Heart left ventricle (tissue), 16 donors: ENCODE measurements around the gene NAT8L. TPM values are rescaled to one million over a fixed set of nuclear protein-coding genes. Genes with fewer than 3 reads are reported as not detected.

Experiments used
- ATAC-seq, 4 donors: fragments of 200-7000 bp; cut with Tn5 transposase; one replicate each; pipeline ENCODE4 v1.9.1; 2020 to 2022; ENCODE audit warnings: moderate library complexity in 4 of 4, mild to moderate bottlenecking in 3 of 4, moderate number of reproducible peaks in 1 of 4
- DNase-seq, 5 donors: peaks; one replicate each; pipeline ENCODE4 v3.0.0-alpha.2; 2020
- H3K27ac ChIP-seq, 12 donors: fragments of 200-600 bp; sonication (generic) in 4 of 12; one replicate each; pipeline versions ENCODE4 v1.5.0 to v1.8.0; 2016 to 2022; ENCODE audit warnings: mild to moderate bottlenecking in 2 of 12
- H3K27me3 ChIP-seq, 9 donors: fragments of 200-600 bp; sonication (generic) in 2 of 9; one replicate each; pipeline versions ENCODE4 v1.5.1 to v1.8.0; 2016 to 2022; ENCODE audit warnings: mild to moderate bottlenecking in 3 of 9
- H3K36me3 ChIP-seq, 9 donors: fragments of 200-600 bp; sonication (generic) in 2 of 9; one replicate each; pipeline versions ENCODE4 v1.5.0 to v1.8.0; 2018 to 2022; ENCODE audit warnings: mild to moderate bottlenecking in 2 of 9
- H3K4me1 ChIP-seq, 12 donors: fragments of 200-600 bp; sonication (generic) in 4 of 12; one replicate each; pipeline versions ENCODE4 v1.5.0 to v1.8.0; 2016 to 2022; ENCODE audit warnings: mild to moderate bottlenecking in 3 of 12
- H3K4me3 ChIP-seq, 12 donors: fragments of 200-600 bp; sonication (generic) in 4 of 12; one replicate each; pipeline versions ENCODE4 v1.5.0 to v1.8.0; 2017 to 2022; ENCODE audit warnings: mild to moderate bottlenecking in 9 of 12, moderate library complexity in 4 of 12
- H3K9me3 ChIP-seq, 12 donors: fragments of 200-600 bp; sonication (generic) in 4 of 12; one replicate each; pipeline versions ENCODE4 v1.5.0 to v1.8.0; 2016 to 2022; ENCODE audit warnings: mild to moderate bottlenecking in 1 of 12
- POLR2A ChIP-seq, 2 donors: fragments of 450-650 bp; IDR thresholded peaks; one replicate each; pipeline ENCODE4 v1.6.1; 2017; ENCODE audit warnings: antibody characterized with exemption in 2 of 2, mild to moderate bottlenecking in 2 of 2, moderate library complexity in 2 of 2
- WGBS, 4 donors: extraction: QIAGEN DNeasy Blood & Tissue Kit in 2 of 4; methylation state at CpG; one replicate each; pipeline versions ENCODE4 v1.1.5 to v1.1.7; 2013 to 2018; 5-methylcytosine and 5-hydroxymethylcytosine counted together
- intact Hi-C, 10 donors: fragments of 100-400 bp; cut with DNase I; formaldehyde crosslinking; loops; one replicate each; pipeline versions ENCODE4 v1.11.1 to v1.14.2; 2022
- polyA plus RNA-seq, 2 donors: library from polyadenylated mRNA; stranded (reverse); fragments of 200-250 nt; gene quantifications; one replicate each; pipeline ENCODE4 v1.2.3, GENCODE V29; 2013
- total RNA-seq, 9 donors: library from RNA; depleted of rRNA in 2 of 9; stranded (reverse); fragments of >200 nt in 2 of 9; fragmentation: NEBNext Ultra II Directional in 3 of 9; extraction: Animal tissue kit (Norgen Biotek cat#: 25700) in 3 of 9; gene quantifications; one replicate each; pipeline versions ENCODE4 v1.1.0 to v1.2.4, GENCODE V29; 2016 to 2023
- TF ChIP-seq, protein P1 (sequence below), 12 donors: fragments of 200-600 bp; sonication (generic) in 4 of 12; IDR thresholded peaks; one replicate each; pipeline versions ENCODE4 v1.5.0 to v1.8.0; 2018 to 2022; ENCODE audit warnings: antibody characterized with exemption in 12 of 12, mild to moderate bottlenecking in 5 of 12
- donor health status: ischemic (EF 13 %, LVEDD 7.1; RV severe dilation, severe dysfunction).
- donor health status: healthy with polysubstance abuse.
- donor health status: DM: no; HTN: yes; CAD: no.
- donor health status: DM: no; HTN: no; CAD: no.
- donor health status: ischemic (EF 25% LVEDD 6.9; RV normal size, moderate dysfunction).
- donor health status: ischemic (EF 25% LVEDD 5.7; RV mildly dilated, moderate dysfunction).
- donor health status: healthy.
- donor health status: DM: yes; HTN: yes; CAD: no.
- donor health status: ischemic (EF 35%, LVEDD 5.7; RV mildly dilated, moderate dysfunction).
- donor health status: nonischemic (EF 11% LVEDD 7.7; RV severe dilation, severe dysfunction).
- donor health status: DM: yes; HTN: yes; CAD: no.
- donor health status: PGD.
- donor health status: ischemic (EF 29% LVEDD 5.4; RV normal size, mild dysfunction).
- donor health status: nonischemic (EF 23%, LVEDD 6.1; RV moderate dilation, normal function).

NAT8L gene
- total and polyA plus RNA-seq, 11 donors: 0.19 to 3.1 (median 0.32) TPM

DNA sequence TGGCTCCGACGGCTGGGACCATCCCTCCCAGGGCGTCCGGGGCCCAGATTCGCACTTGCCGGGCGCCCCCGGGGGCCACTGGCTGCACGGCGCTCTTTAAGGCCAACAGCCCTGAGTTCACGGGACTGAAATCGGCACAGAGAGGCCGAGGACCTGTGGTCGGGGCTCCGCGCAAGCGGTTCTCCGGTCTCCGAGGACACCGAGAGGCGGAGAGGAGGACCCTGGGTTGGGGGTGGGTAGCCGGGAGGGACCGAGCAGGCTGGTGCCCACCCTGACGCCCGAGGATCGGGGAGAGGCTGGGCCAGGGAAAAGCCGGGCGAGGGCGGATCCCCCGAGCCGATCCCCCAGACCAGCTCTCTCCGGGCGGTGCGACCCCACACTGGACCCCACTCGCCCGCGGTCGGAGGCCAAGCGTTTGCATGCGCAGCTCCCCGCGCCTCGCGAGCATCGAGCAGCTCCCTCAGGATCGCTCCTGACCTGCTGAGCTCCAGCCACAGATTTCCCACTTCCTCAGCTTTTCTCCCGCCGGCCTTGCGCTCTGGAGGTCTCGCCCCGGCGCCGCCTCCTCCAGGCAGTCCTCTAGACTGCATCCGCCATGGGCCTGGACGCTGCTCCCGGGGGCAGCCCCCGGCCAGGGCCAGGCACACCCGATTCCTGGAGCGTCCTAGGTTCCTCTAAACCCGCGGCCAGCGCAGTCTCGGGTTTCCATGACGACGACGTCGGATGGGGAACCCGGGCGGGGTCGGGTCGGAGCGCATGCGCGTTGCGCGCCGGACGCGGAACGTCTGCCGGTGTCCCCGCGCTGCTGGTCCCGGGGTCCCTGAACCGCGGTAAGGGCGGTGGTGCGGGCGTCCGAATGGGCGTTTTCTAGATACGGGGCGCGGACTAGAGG is 17.6 kb upstream of the NAT8L start:
- H3K4me3 ChIP-seq: peak overlapping the region; percentile 34 to 91 (median 66)
- no peak overlapping the region for H3K27ac ChIP-seq
- TF ChIP-seq POLR2A (IDR thresholded peaks at IDR 0.05): peak in 1 of 2 donors; percentile 34
- TF ChIP-seq, protein P1, sequence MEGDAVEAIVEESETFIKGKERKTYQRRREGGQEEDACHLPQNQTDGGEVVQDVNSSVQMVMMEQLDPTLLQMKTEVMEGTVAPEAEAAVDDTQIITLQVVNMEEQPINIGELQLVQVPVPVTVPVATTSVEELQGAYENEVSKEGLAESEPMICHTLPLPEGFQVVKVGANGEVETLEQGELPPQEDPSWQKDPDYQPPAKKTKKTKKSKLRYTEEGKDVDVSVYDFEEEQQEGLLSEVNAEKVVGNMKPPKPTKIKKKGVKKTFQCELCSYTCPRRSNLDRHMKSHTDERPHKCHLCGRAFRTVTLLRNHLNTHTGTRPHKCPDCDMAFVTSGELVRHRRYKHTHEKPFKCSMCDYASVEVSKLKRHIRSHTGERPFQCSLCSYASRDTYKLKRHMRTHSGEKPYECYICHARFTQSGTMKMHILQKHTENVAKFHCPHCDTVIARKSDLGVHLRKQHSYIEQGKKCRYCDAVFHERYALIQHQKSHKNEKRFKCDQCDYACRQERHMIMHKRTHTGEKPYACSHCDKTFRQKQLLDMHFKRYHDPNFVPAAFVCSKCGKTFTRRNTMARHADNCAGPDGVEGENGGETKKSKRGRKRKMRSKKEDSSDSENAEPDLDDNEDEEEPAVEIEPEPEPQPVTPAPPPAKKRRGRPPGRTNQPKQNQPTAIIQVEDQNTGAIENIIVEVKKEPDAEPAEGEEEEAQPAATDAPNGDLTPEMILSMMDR (IDR thresholded peaks at IDR 0.05): no peak
- intact Hi-C loops: no loop called here
- ATAC-seq (peak; percentile 32 to 76 (median 72)), DNase-seq (peak; percentile 74 to 95 (median 83))
- 0 to 3% (median 1%) methylated on average over 24 to 94 of the region's 94 CpGs for WGBS, 4 donors
- peaks cover 0 to 5% (median 0%) of the 10 kb centered on the region in 12 donors for H3K9me3 ChIP-seq
- no peaks in the 10 kb centered on the region for H3K36me3 ChIP-seq
- H3K4me1 ChIP-seq: peaks cover 0 to 28% (median 16%) of the 10 kb centered on the region in 12 donors
- H3K27me3 ChIP-seq: peaks cover 15 to 49% (median 33%) of the 10 kb centered on the region in 9 donors

DNA sequence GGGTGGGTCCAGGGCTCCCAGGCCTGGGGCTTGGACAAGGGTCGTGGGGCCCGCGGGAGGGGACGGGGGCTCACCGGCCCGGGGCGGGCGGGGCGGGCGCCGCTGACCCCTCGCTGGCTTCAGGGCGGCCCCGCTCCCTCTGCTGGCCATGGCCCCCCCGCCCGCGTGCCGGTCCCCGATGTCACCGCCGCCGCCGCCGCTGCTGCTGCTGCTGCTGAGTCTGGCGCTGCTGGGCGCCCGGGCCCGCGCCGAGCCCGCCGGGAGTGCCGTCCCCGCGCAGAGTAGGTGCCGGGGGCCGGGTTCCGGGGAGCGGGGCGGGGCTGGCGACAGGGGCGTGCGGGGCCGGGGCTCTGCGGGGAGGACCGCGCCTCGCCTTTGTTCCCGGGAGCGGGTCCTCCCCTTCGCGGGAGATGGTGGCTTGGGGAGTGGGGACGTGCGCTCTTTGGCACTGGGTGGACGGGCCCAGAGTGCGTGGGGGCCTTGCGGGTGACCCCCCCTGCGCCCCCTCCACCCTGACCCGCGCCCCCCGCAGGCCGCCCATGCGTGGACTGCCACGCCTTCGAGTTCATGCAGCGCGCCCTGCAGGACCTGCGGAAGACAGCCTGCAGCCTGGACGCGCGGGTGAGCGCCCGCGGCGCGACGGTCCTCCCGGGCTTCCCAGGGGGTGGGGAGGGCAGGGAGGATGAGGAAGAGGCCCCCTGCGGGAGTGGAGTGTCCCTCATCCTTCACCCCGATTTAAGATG is 16.8 kb upstream of the NAT8L start:
- Histone ChIP-seq H3K27ac (no peak overlapping the region), H3K27me3 (peaks cover 22 to 58% (median 40%) of the 10 kb centered on the region in 9 donors), H3K36me3 (no peaks in the 10 kb centered on the region), H3K9me3 (peaks cover 0 to 5% (median 0%) of the 10 kb centered on the region in 12 donors), H3K4me1 (peaks cover 0 to 28% (median 16%) of the 10 kb centered on the region in 12 donors), H3K4me3 (peak overlapping the region; percentile 34 to 91 (median 66))
- WGBS, 4 donors: 2 to 6% (median 4%) methylated on average over 2 to 80 of the region's 80 CpGs
- no peak for TF ChIP-seq POLR2A (IDR thresholded peaks at IDR 0.05)
- TF ChIP-seq, protein P1 (IDR thresholded peaks at IDR 0.05): peak in 1 of 12 donors; percentile 3
- DNase-seq (peak in 1 of 5 donors; percentile 30), ATAC-seq (peak in 2 of 4 donors; percentile 4 to 55)
- intact Hi-C loops: no loop called here

DNA sequence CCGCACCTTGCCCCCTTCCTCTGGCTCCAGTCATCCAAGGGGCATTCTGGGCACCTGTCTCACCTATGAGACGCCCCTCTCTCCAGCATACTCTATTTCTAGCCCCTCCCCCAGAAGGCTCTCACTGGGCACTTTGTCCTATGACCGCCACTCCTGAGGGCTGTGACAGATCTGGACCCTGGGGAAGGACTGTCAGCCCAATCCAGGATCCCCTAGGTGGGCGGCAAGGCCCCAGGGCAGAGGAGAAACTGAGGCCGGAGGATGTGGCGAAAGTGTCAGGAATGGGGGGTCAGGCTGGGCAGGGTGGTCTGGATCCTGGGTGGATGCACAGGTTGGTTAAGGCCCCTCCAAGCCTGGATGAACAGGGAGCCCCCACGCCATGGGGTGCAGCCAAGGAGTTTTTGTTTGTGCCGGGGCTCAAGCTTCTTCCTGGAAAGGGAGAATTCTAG is 16.2 kb upstream of the NAT8L start:
- TF ChIP-seq POLR2A (IDR thresholded peaks at IDR 0.05): no peak
- TF ChIP-seq, protein P1 (IDR thresholded peaks at IDR 0.05): no peak
- H3K4me3 ChIP-seq: peak overlapping the region in 3 of 12 donors; percentile 65 to 74 (median 74)
- no peaks in the 10 kb centered on the region for H3K36me3 ChIP-seq
- H3K27me3 ChIP-seq: peaks cover 24 to 64% (median 46%) of the 10 kb centered on the region in 9 donors
- ATAC-seq: no peak
- peaks cover 0 to 5% (median 0%) of the 10 kb centered on the region in 12 donors for H3K9me3 ChIP-seq
- H3K27ac ChIP-seq: no peak overlapping the region
- intact Hi-C loops: no loop called here
- WGBS, 4 donors: 77 to 80% (median 79%) methylated on average over 6 to 8 of the region's 8 CpGs
- H3K4me1 ChIP-seq: peaks cover 0 to 28% (median 16%) of the 10 kb centered on the region in 12 donors
- no peak for DNase-seq
